Keratinocyte (primary cell): ENCODE results near the gene CNTNAP2.

Experiments used
- EZH2 ChIP-seq: IDR thresholded peaks from one replicate; pipeline ENCODE4 v1.6.1; 2012; ENCODE audit warnings: inconsistent platforms, mild to moderate bottlenecking, low read length, moderate library complexity
- TF ChIP-seq, protein P1 (sequence below), 3 experiments: IDR thresholded peaks in 1 of 3; conservative IDR thresholded peaks in 1 of 3; optimal IDR thresholded peaks in 1 of 3; 2 replicates in 2 of 3; 3 replicates in 1 of 3; pipeline versions ENCODE3 to v1.5.1; 2011; ENCODE audit warnings: low read length in 3 of 3, mild to moderate bottlenecking in 3 of 3, moderate library complexity in 2 of 3, control low read depth in 1 of 3, inconsistent platforms in 1 of 3; ENCODE audit not compliant: insufficient read depth in 2 of 3; ENCODE audit errors: extremely low read depth in 1 of 3

DNA sequence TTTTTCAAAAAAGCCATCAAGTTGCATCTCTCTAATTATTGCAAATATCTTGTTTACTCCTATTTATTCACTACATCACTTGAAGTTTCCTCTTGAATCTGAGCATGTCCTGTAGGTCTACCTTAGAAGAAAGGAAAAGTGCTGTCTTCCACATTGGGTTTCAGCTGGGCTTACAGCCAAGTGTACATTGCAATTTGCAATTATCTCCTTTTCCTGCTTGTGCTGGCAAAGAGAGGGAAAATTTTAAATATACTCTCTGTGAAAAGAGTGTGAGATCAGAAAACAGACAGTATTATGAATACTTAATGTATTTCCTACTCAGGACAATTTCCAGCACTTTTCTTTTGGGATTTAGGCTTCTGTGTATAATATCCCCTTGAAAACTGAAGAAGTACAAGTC, 839.7 kb downstream of the CNTNAP2 start:
- no peak for TF ChIP-seq EZH2
- TF ChIP-seq, protein P1, sequence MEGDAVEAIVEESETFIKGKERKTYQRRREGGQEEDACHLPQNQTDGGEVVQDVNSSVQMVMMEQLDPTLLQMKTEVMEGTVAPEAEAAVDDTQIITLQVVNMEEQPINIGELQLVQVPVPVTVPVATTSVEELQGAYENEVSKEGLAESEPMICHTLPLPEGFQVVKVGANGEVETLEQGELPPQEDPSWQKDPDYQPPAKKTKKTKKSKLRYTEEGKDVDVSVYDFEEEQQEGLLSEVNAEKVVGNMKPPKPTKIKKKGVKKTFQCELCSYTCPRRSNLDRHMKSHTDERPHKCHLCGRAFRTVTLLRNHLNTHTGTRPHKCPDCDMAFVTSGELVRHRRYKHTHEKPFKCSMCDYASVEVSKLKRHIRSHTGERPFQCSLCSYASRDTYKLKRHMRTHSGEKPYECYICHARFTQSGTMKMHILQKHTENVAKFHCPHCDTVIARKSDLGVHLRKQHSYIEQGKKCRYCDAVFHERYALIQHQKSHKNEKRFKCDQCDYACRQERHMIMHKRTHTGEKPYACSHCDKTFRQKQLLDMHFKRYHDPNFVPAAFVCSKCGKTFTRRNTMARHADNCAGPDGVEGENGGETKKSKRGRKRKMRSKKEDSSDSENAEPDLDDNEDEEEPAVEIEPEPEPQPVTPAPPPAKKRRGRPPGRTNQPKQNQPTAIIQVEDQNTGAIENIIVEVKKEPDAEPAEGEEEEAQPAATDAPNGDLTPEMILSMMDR (optimal IDR thresholded peaks at IDR 0.05 in 1 of 3, IDR thresholded peaks at IDR 0.05 in 1 of 3, conservative IDR thresholded peaks at IDR 0.05 in 1 of 3; ENCODE audit: extremely low read depth in 1 of 3, insufficient read depth in 2 of 3, low read length in 3 of 3): no peak
